HepG2 (cell line): Measurements from ENCODE around the gene PLCB2. TPM values are rescaled to one million over a fixed set of nuclear protein-coding genes. Genes with fewer than 3 reads are reported as not detected.

Source experiments
- GLI4 ChIP-seq: sonication (generic); formaldehyde crosslinking; IDR thresholded peaks from 2 replicates; pipeline ENCODE4 v1.5.1; 2020; ENCODE audit warnings: missing genetic modification reagents, mild to moderate bottlenecking, moderate library complexity, borderline replicate concordance
- KLF15 ChIP-seq: sonication (generic); formaldehyde crosslinking; IDR thresholded peaks from 2 replicates; pipeline ENCODE4 v1.8.1; 2023; ENCODE audit warnings: borderline replicate concordance, mild to moderate bottlenecking, inconsistent platforms, missing genetic modification reagents, mixed read lengths
- KLF6 ChIP-seq: IDR thresholded peaks from 2 replicates; pipeline ENCODE4 v1.8.0; 2016; ENCODE audit warnings: missing biosample characterization, missing genetic modification reagents
- MIER2 ChIP-seq: IDR thresholded peaks from 2 replicates; pipeline ENCODE4 v1.6.1; 2016; ENCODE audit warnings: missing biosample characterization, missing genetic modification reagents
- PLRG1 ChIP-seq: fragments of 450-650 bp; conservative IDR thresholded peaks from 2 replicates; pipeline ENCODE4 v1.6.1; 2016
- RBM22 ChIP-seq: fragments of 200-400 bp; formaldehyde crosslinking; optimal IDR thresholded peaks from 2 replicates; pipeline ENCODE3; 2017; ENCODE audit warnings: mild to moderate bottlenecking, low read length, moderate library complexity
- RELA ChIP-seq: sonication (generic); formaldehyde crosslinking; IDR thresholded peaks from 2 replicates; pipeline ENCODE4 v1.4.0; 2020; ENCODE audit warnings: missing genetic modification reagents
- SALL1 ChIP-seq: sonication (generic); formaldehyde crosslinking; IDR thresholded peaks from 2 replicates; pipeline ENCODE4 v1.8.0; 2022; ENCODE audit warnings: mild to moderate bottlenecking, missing genetic modification reagents
- UBTF ChIP-seq: sonication (generic); formaldehyde crosslinking; IDR thresholded peaks from 2 replicates; pipeline ENCODE4 v1.4.0; 2020; ENCODE audit warnings: mild to moderate bottlenecking, missing genetic modification reagents
- ZC3H4 ChIP-seq: sonication (generic); formaldehyde crosslinking; IDR thresholded peaks from 2 replicates; pipeline ENCODE4 v1.4.0; 2020; ENCODE audit warnings: missing genetic modification reagents, borderline replicate concordance
- ZKSCAN8 ChIP-seq: IDR thresholded peaks from 2 replicates; pipeline ENCODE4 v1.6.1; 2016; ENCODE audit warnings: borderline replicate concordance, missing genetic modification reagents, missing compliant biosample characterization
- ZNF512B ChIP-seq: sonication (generic); formaldehyde crosslinking; IDR thresholded peaks from 2 replicates; pipeline ENCODE4 v1.5.1; 2020; ENCODE audit warnings: missing genetic modification reagents, mild to moderate bottlenecking, borderline replicate concordance
- ZNF574 ChIP-seq: sonication (generic); formaldehyde crosslinking; IDR thresholded peaks from 2 replicates; pipeline ENCODE4 v1.4.0; 2020; ENCODE audit warnings: missing genetic modification reagents
- ZXDC ChIP-seq: sonication (generic); formaldehyde crosslinking; IDR thresholded peaks from 2 replicates; pipeline ENCODE4 v1.5.0; 2020; ENCODE audit warnings: mild to moderate bottlenecking, missing genetic modification reagents
- polyA plus RNA-seq, 8 experiments: library from polyadenylated mRNA; depleted of rRNA in 3 of 8; stranded (reverse) in 7 of 8; unstranded in 1 of 8; fragments of >200 nt; fragmentation: Illumina TruSeq in 4 of 8; extraction: Trizol in 4 of 8; gene quantifications; 2 replicates each; pipeline versions ENCODE4 v1.2.1 to v1.2.3, GENCODE V29; 2011 to 2016; ENCODE audit warnings: low read depth in 4 of 8, missing spikeins in 1 of 8, mixed read lengths in 1 of 8; ENCODE audit not compliant: insufficient read depth in 1 of 8
- total RNA-seq, 5 experiments: library from RNA; depleted of rRNA; stranded (reverse); fragments of >200 nt; fragmentation: Illumina TruSeq; extraction: Trizol; gene quantifications; 2 replicates each; pipeline ENCODE4 v1.2.3, GENCODE V29; 2016; ENCODE audit warnings: low read depth in 1 of 5

The PLCB2 gene
- total and polyA plus RNA-seq, 2 of the 13 experiments (the other 11 are each of a cell fraction or from before 2014, with no cell fraction given), result 0.11 TPM; not detected in 1

GRCh38 chr15:40274350-40275274 lies 33.1 kb downstream of the PLCB2 start (continued):
- TF ChIP-seq ZKSCAN8, result peak; percentile 85; the same call in 1 of the 2 replicates
- TF ChIP-seq RBM22, result no peak
- no peak for TF ChIP-seq KLF15 (CRISPR knock-in tag)
- no peak for TF ChIP-seq PLRG1
- TF ChIP-seq ZC3H4 (CRISPR knock-in tag), result no peak
- no peak for TF ChIP-seq KLF6 (CRISPR knock-in tag)
- no peak for TF ChIP-seq GLI4 (CRISPR knock-in tag)
- peak; percentile 61; the same call in 1 of the 2 replicates for TF ChIP-seq SALL1 (CRISPR knock-in tag)
- 0 out of 2 replicates have a peak, but pooled peaks have one; percentile 47 for TF ChIP-seq ZNF574
- TF ChIP-seq MIER2 (CRISPR knock-in tag), result peak; percentile 68; the same call in 1 of the 2 replicates
- TF ChIP-seq RELA (CRISPR knock-in tag), result no peak
- TF ChIP-seq UBTF (CRISPR knock-in tag), result peak; percentile 42; the same call in 1 of the 2 replicates
- no peak for TF ChIP-seq ZNF512B
- no peak for TF ChIP-seq ZXDC (CRISPR knock-in tag)
